PC-3 (cell line): ENCODE results near the gene UCP2. TPM values are rescaled to one million over a fixed set of nuclear protein-coding genes. Genes with fewer than 3 reads are reported as not detected.

Experiments used
- ATAC-seq: fragments of 200-7000 bp; cut with Tn5 transposase; 2 replicates; pipeline ENCODE4 v1.9.1; 2020; ENCODE audit warnings: mild to moderate bottlenecking, moderate library complexity
- BruUV-seq: library from RNA; stranded (reverse); fragments of 400-500 nt; replicated peaks from 2 replicates; lab custom pipeline; 2021; lab: Mats Ljungman, UMichigan
- CTCF ChIA-PET: fragments of 300-600 bp; sonication (Branson Sonifier 250); formaldehyde crosslinking; loops from one replicate; lab custom pipeline; 2022; ENCODE audit warnings: antibody characterized with exemption; lab: Charles Lee
- POLR2A ChIA-PET: fragments of 300-600 bp; sonication (Branson Sonifier 250); formaldehyde crosslinking; loops from one replicate; lab custom pipeline; 2022; ENCODE audit warnings: antibody characterized with exemption; ENCODE audit not compliant: unreplicated experiment; lab: Charles Lee
- DNase-seq: peaks from one replicate; pipeline ENCODE4 v3.0.0-alpha.2; 2015
- H2AFZ ChIP-seq: fragments of 300-600 bp; sonication (generic); 2 replicates; pipeline ENCODE4 v1.6.0; 2016; ENCODE audit warnings: antibody characterized with exemption, low read length
- H3F3A ChIP-seq: fragments of 300-600 bp; sonication (generic); one replicate; pipeline ENCODE4 v1.6.0; 2017; ENCODE audit warnings: antibody characterized with exemption, low read length, control low read depth, mild to moderate bottlenecking; ENCODE audit not compliant: unreplicated experiment
- H3K27ac ChIP-seq: fragments of 300-600 bp; sonication (generic); 2 replicates; pipeline ENCODE4 v1.5.1; 2016; ENCODE audit warnings: mild to moderate bottlenecking, low read length
- H3K27me3 ChIP-seq: fragments of 300-600 bp; sonication (generic); 2 replicates; pipeline ENCODE4 v1.6.1; 2016; ENCODE audit warnings: low read length, mixed read lengths
- H3K36me3 ChIP-seq: fragments of 300-600 bp; sonication (generic); 2 replicates; pipeline ENCODE4 v1.6.1; 2016; ENCODE audit warnings: low read depth, mixed run types, low read length, mixed read lengths
- H3K4me1 ChIP-seq: fragments of 300-600 bp; sonication (generic); 2 replicates; pipeline ENCODE4 v1.5.1; 2016; ENCODE audit warnings: low read length; ENCODE audit not compliant: insufficient read depth
- H3K4me2 ChIP-seq: fragments of 300-600 bp; sonication (generic); 2 replicates; pipeline ENCODE4 v1.6.0; 2016; ENCODE audit warnings: low read length
- H3K4me3 ChIP-seq: fragments of 300-600 bp; sonication (generic); 2 replicates; pipeline ENCODE4 v1.5.1; 2016; ENCODE audit warnings: mild to moderate bottlenecking, low read length, mixed read lengths
- H3K79me2 ChIP-seq: fragments of 300-600 bp; sonication (generic); 2 replicates; pipeline ENCODE4 v1.6.1; 2017; ENCODE audit warnings: low read length, mixed read lengths
- H3K9ac ChIP-seq: fragments of 300-600 bp; sonication (generic); 2 replicates; pipeline ENCODE4 v1.6.0; 2016; ENCODE audit warnings: mild to moderate bottlenecking, low read length
- H3K9me2 ChIP-seq: fragments of 300-600 bp; sonication (generic); replicated peaks from 2 replicates; pipeline ENCODE4 v1.6.1; 2016; ENCODE audit warnings: mixed run types, low read length, mixed read lengths
- H3K9me3 ChIP-seq: fragments of 300-600 bp; sonication (generic); 2 replicates; pipeline ENCODE4 v1.6.1; 2016; ENCODE audit warnings: low read length, mixed read lengths
- H4K20me1 ChIP-seq: fragments of 300-600 bp; sonication (generic); 2 replicates; pipeline ENCODE4 v1.6.1; 2016; ENCODE audit warnings: low read length, mixed read lengths
- CTCF ChIP-seq: fragments of 300-600 bp; sonication (generic); conservative IDR thresholded peaks from 2 replicates; pipeline ENCODE4 v1.5.1; 2017; ENCODE audit warnings: antibody characterized with exemption, low read depth, mild to moderate bottlenecking, low read length
- EZH2 ChIP-seq: fragments of 300-600 bp; sonication (generic); IDR thresholded peaks from one replicate; pipeline ENCODE4 v1.6.1; 2017; ENCODE audit warnings: antibody characterized with exemption, mild to moderate bottlenecking, low read length; ENCODE audit not compliant: unreplicated experiment
- EZH2phosphoT487 ChIP-seq: fragments of 300-600 bp; sonication (generic); IDR thresholded peaks from 2 replicates; pipeline ENCODE4 v1.6.1; 2018; ENCODE audit warnings: mild to moderate bottlenecking, antibody characterized with exemption, low read length, borderline replicate concordance
- intact Hi-C: fragments of 100-400 bp; cut with micrococcal nuclease; formaldehyde crosslinking; loops from 2 replicates; pipeline ENCODE4 v1.9.0; 2023
- total RNA-seq: library from RNA; depleted of rRNA; stranded (reverse); fragments of >200 nt; gene quantifications from 2 replicates; pipeline ENCODE4 v1.2.3, GENCODE V29; 2014

Gene UCP2
- total RNA-seq, 1 experiment from 2014 or later: 6.4 TPM

GRCh38 chr11:73997120-73997770 lies 14.6 kb upstream of the UCP2 start:
- POLR2A ChIA-PET: no interaction called here
- intact Hi-C loops: no loop called here
- no TSS peak for BruUV-seq

GRCh38 chr11:73996161-73996747 lies 13.6 kb upstream of the UCP2 start:
- POLR2A ChIA-PET: no interaction called here
- Histone ChIP-seq H3F3A (peaks cover 4% of the 10 kb centered on the region), H3K36me3 (no peaks in the 10 kb centered on the region), H3K79me2 (no peaks in the 10 kb centered on the region), H3K27me3 (no peaks in the 10 kb centered on the region), H4K20me1 (no peaks in the 10 kb centered on the region), H3K4me3 (no peak overlapping the region), H3K9ac (no peak overlapping the region), H3K9me2 (no peaks in the 10 kb centered on the region), H3K4me2 (no peak overlapping the region), H2AFZ (no peak overlapping the region), H3K9me3 (no peaks in the 10 kb centered on the region), H3K27ac (peak overlapping the region; percentile 48), H3K4me1 (peaks cover 14% of the 10 kb centered on the region)
- TF ChIP-seq EZH2: no peak
- TF ChIP-seq CTCF: no peak
- ATAC-seq: peak; percentile 96
- BruUV-seq: no TSS peak
- peak; percentile 62 for DNase-seq
- CTCF ChIA-PET: no interaction called here
- intact Hi-C loops: no loop called here

More at GRCh38 chr11:73997120-73997770, 14.6 kb upstream of the UCP2 start:
- no peaks in the 10 kb centered on the region for H4K20me1 ChIP-seq
- H3K4me1 ChIP-seq: peaks cover 14% of the 10 kb centered on the region
- peaks cover 4% of the 10 kb centered on the region for H3F3A ChIP-seq
- CTCF ChIA-PET: no interaction called here
- no peak overlapping the region for H3K4me2 ChIP-seq
- H3K9me3 ChIP-seq: no peaks in the 10 kb centered on the region
- H3K79me2 ChIP-seq: no peaks in the 10 kb centered on the region
- no peaks in the 10 kb centered on the region for H3K27me3 ChIP-seq
- ATAC-seq (no peak), DNase-seq (no peak)
- no peak for TF ChIP-seq EZH2phosphoT487
- no peak for TF ChIP-seq EZH2
- TF ChIP-seq CTCF: no peak
- H3K9me2 ChIP-seq: no peaks in the 10 kb centered on the region
- H3K9ac ChIP-seq: no peak overlapping the region
- no peak overlapping the region for H3K4me3 ChIP-seq
- H3K27ac ChIP-seq: peak overlapping the region; percentile 47
- no peaks in the 10 kb centered on the region for H3K36me3 ChIP-seq
- H2AFZ ChIP-seq: no peak overlapping the region

- no peak for DNase-seq
- TF ChIP-seq EZH2phosphoT487: no peak
- TF ChIP-seq EZH2: no peak
- no peak for TF ChIP-seq CTCF
- CTCF ChIA-PET: no interaction called here
- Histone ChIP-seq H3K9me2 (no peaks in the 10 kb centered on the region), H3K27me3 (no peaks in the 10 kb centered on the region), H3F3A (peaks cover 4% of the 10 kb centered on the region), H3K4me2 (no peak overlapping the region), H3K27ac (peak overlapping the region; percentile 48), H3K9ac (no peak overlapping the region), H3K36me3 (no peaks in the 10 kb centered on the region), H2AFZ (no peak overlapping the region), H3K4me3 (no peak overlapping the region), H3K4me1 (peaks cover 14% of the 10 kb centered on the region), H3K79me2 (no peaks in the 10 kb centered on the region), H4K20me1 (no peaks in the 10 kb centered on the region), H3K9me3 (no peaks in the 10 kb centered on the region)
- no peak for ATAC-seq
- intact Hi-C loops: no loop called here
- POLR2A ChIA-PET: no interaction called here
- BruUV-seq: no TSS peak
These were observed 13.1 kb upstream of the UCP2 start for GRCh38 chr11:73995731-73996130.
